Measurements from ENCODE around the gene LIPE. TPM values are rescaled to one million over a fixed set of nuclear protein-coding genes. Genes with fewer than 3 reads are reported as not detected.

The LIPE gene, protein sequence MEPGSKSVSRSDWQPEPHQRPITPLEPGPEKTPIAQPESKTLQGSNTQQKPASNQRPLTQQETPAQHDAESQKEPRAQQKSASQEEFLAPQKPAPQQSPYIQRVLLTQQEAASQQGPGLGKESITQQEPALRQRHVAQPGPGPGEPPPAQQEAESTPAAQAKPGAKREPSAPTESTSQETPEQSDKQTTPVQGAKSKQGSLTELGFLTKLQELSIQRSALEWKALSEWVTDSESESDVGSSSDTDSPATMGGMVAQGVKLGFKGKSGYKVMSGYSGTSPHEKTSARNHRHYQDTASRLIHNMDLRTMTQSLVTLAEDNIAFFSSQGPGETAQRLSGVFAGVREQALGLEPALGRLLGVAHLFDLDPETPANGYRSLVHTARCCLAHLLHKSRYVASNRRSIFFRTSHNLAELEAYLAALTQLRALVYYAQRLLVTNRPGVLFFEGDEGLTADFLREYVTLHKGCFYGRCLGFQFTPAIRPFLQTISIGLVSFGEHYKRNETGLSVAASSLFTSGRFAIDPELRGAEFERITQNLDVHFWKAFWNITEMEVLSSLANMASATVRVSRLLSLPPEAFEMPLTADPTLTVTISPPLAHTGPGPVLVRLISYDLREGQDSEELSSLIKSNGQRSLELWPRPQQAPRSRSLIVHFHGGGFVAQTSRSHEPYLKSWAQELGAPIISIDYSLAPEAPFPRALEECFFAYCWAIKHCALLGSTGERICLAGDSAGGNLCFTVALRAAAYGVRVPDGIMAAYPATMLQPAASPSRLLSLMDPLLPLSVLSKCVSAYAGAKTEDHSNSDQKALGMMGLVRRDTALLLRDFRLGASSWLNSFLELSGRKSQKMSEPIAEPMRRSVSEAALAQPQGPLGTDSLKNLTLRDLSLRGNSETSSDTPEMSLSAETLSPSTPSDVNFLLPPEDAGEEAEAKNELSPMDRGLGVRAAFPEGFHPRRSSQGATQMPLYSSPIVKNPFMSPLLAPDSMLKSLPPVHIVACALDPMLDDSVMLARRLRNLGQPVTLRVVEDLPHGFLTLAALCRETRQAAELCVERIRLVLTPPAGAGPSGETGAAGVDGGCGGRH
- total RNA-seq (2022; extraction: Qiagen RNA extraction; ENCODE audit: low read depth) = 1.2 to 3.3 TPM (median 2.3 TPM) in 5 replicates

GRCh38 chr19:42427313-42427712 lies at the start of gene LIPE:
LIPE (minus strand) TSS chr19:42427388; CDS start chr19:42427149, 239 bp downstream.

DNA sequence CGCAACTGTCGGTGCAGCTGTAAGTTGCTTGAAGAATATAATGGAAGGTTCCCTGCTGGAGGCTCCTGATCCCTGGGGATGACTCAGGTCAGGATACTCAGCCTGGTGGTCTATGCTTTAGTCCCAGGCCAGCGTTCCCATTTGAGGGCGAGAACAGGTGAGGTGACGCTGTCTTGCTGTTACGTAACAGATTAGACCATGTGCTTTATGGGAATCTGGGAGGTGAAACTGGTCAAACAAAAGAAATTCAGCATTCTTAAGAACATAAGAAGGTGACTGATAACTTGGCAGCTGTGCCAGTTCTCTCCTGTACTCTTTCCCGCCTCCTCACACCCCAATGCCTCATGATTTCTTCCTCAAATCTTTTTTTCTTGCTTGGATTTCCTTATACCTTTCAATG lies 15.6 kb upstream of the LIPE start, which contains the start of gene CXCL17:
Gene CXCL17, minus strand, starts transcription at position 114 of the 400 bp plus-strand sequence. CDS start 114 bp downstream, outside the sequence.

GRCh38 chr19:42389899-42390298 lies 37.3 kb downstream of the LIPE start, which contains the start of gene CNFN:
CNFN (minus strand) TSS chr19:42390297; CDS start chr19:42389037, 1,260 bp downstream.

Other genes starting within 250 kb of the LIPE start
- 60.7 to 103 TPM (median 88.3 TPM) in 5 replicates for gene DEDD2, start 209.7 kb downstream of the LIPE start, total RNA-seq (2022; extraction: Qiagen RNA extraction; ENCODE audit: low read depth)
- 17.8 to 20.9 TPM (median 19.7 TPM) in 5 replicates for gene ZNF526, start 207.1 kb downstream of the LIPE start, total RNA-seq (2022; extraction: Qiagen RNA extraction; ENCODE audit: low read depth)
- gene GSK3A, start 184.8 kb downstream of the LIPE start, total RNA-seq (2022; extraction: Qiagen RNA extraction; ENCODE audit: low read depth) = 115 to 169 TPM (median 157 TPM) in 5 replicates
- 111 to 133 TPM (median 115 TPM) in 5 replicates for gene ERF, start 172.3 kb downstream of the LIPE start, total RNA-seq (2022; extraction: Qiagen RNA extraction; ENCODE audit: low read depth)
- gene CIC, start 158.1 kb downstream of the LIPE start, total RNA-seq (2022; extraction: Qiagen RNA extraction; ENCODE audit: low read depth) = 46.3 to 68.8 TPM (median 57.9 TPM) in 5 replicates
- gene PRR19, start 125.3 kb downstream of the LIPE start, total RNA-seq (2022; extraction: Qiagen RNA extraction; ENCODE audit: low read depth) = 4.0 to 5.1 TPM (median 4.3 TPM) in 5 replicates
- gene PAFAH1B3, start 124.8 kb downstream of the LIPE start, total RNA-seq (2022; extraction: Qiagen RNA extraction; ENCODE audit: low read depth) = 130 to 158 TPM (median 136 TPM) in 5 replicates
- 2.2 to 4.2 TPM (median 3.7 TPM) in 5 replicates for gene TMEM145, start 114.1 kb downstream of the LIPE start, total RNA-seq (2022; extraction: Qiagen RNA extraction; ENCODE audit: low read depth)
- 22.2 to 27.3 TPM (median 24.3 TPM) in 5 replicates for gene MEGF8, start 101.8 kb downstream of the LIPE start, total RNA-seq (2022; extraction: Qiagen RNA extraction; ENCODE audit: low read depth)
- 39.4 to 46.7 TPM (median 41.5 TPM) in 5 replicates for gene CNFN, start 37.1 kb downstream of the LIPE start, total RNA-seq (2022; extraction: Qiagen RNA extraction; ENCODE audit: low read depth)
- 0.20 TPM in 1 of 5 replicates, not detected in the others for gene CXCL17, start 15.6 kb upstream of the LIPE start, total RNA-seq (2022; extraction: Qiagen RNA extraction; ENCODE audit: low read depth)
- 1.2 to 2.3 TPM (median 1.7 TPM) in 5 replicates for gene CEACAM1, start 101.1 kb upstream of the LIPE start, total RNA-seq (2022; extraction: Qiagen RNA extraction; ENCODE audit: low read depth)
- gene CEACAM8, start 167.5 kb upstream of the LIPE start, total RNA-seq (2022; extraction: Qiagen RNA extraction; ENCODE audit: low read depth) = not detected in 5 replicates

Measured in A549 treated with DMSO at 1 μM for 4 hours (cell line).